IPS-18c (cell line): Measurements from ENCODE around the gene GBP6.
"Not testable (repeated sequence)": the region's sequence is repeated elsewhere in the genome, so short reads cannot be mapped to it uniquely, and the experiment has no call there.

Experiments
- H3K4me3 ChIP-seq: 2 replicates; pipeline ENCODE4 v1.7.0; 2013; ENCODE audit warnings: low read depth, mild to moderate bottlenecking, low read length, moderate library complexity; ENCODE audit not compliant: insufficient read depth
- H3K9me3 ChIP-seq: one replicate; pipeline ENCODE4 v1.6.1; 2013; ENCODE audit warnings: mild to moderate bottlenecking, low read length, moderate library complexity; ENCODE audit not compliant: control insufficient read depth, insufficient read depth

Gene GBP6

GRCh38 chr1:89361681-89362080, 2.2 kb upstream of the GBP6 start:
- no peak overlapping the region for H3K4me3 ChIP-seq
- no peaks in the 10 kb centered on the region for H3K9me3 ChIP-seq

- Histone ChIP-seq H3K4me3 (no peak overlapping the region), H3K9me3 (no peaks in the 10 kb centered on the region)
These were observed 663 bp upstream of the GBP6 start for GRCh38 chr1:89363196-89363595.

GRCh38 chr1:89364954-89365550, 1.2 kb downstream of the GBP6 start:
- Histone ChIP-seq H3K4me3 (no peak overlapping the region), H3K9me3 (no peaks in the 10 kb centered on the region)

GRCh38 chr1:89367221-89367620, 3.4 kb downstream of the GBP6 start:
- no peak overlapping the region for H3K4me3 ChIP-seq

GRCh38 chr1:89369331-89369730, 5.5 kb downstream of the GBP6 start:
- H3K9me3 ChIP-seq = no peaks in the 10 kb centered on the region

More at GRCh38 chr1:89367221-89367620, 3.4 kb downstream of the GBP6 start:
- no peaks in the 10 kb centered on the region for H3K9me3 ChIP-seq

GRCh38 chr1:89373810-89374209, 10.0 kb downstream of the GBP6 start:
- not testable (repeated sequence) for H3K4me3 ChIP-seq, H3K9me3 ChIP-seq

More at GRCh38 chr1:89369331-89369730, 5.5 kb downstream of the GBP6 start:
- no peak overlapping the region for H3K4me3 ChIP-seq

- Histone ChIP-seq H3K9me3 (no peaks in the 10 kb centered on the region), H3K4me3 (no peak overlapping the region)
These were observed 14.1 kb downstream of the GBP6 start for GRCh38 chr1:89378001-89378400.

- no peak overlapping the region for H3K4me3 ChIP-seq
- no peaks in the 10 kb centered on the region for H3K9me3 ChIP-seq
These were observed 17.8 kb downstream of the GBP6 start for GRCh38 chr1:89381618-89382017.

GRCh38 chr1:89382479-89382878, 18.6 kb downstream of the GBP6 start:
- Histone ChIP-seq H3K4me3 (no peak overlapping the region), H3K9me3 (no peaks in the 10 kb centered on the region)

- Histone ChIP-seq H3K9me3 (no peaks in the 10 kb centered on the region), H3K4me3 (no peak overlapping the region)
These were observed 19.3 kb downstream of the GBP6 start for GRCh38 chr1:89383185-89383584.

GRCh38 chr1:89390707-89391106, 26.8 kb downstream of the GBP6 start:
- Histone ChIP-seq H3K9me3 (no peaks in the 10 kb centered on the region), H3K4me3 (no peak overlapping the region)

GRCh38 chr1:89391686-89392085, 27.8 kb downstream of the GBP6 start:
- no peak overlapping the region for H3K4me3 ChIP-seq
- H3K9me3 ChIP-seq = no peaks in the 10 kb centered on the region

- Histone ChIP-seq H3K9me3 (no peaks in the 10 kb centered on the region), H3K4me3 (no peak overlapping the region)
These were observed 31.0 kb downstream of the GBP6 start for GRCh38 chr1:89394851-89395250.

- H3K9me3 ChIP-seq = no peaks in the 10 kb centered on the region
These were observed 33.0 kb downstream of the GBP6 start for GRCh38 chr1:89396902-89397301.

GRCh38 chr1:89405275-89405929, 41.5 kb downstream of the GBP6 start:
- H3K9me3 ChIP-seq = no peaks in the 10 kb centered on the region
- H3K4me3 ChIP-seq = no peak overlapping the region

More at GRCh38 chr1:89396902-89397301, 33.0 kb downstream of the GBP6 start:
- H3K4me3 ChIP-seq = no peak overlapping the region

- Histone ChIP-seq H3K9me3 (no peaks in the 10 kb centered on the region), H3K4me3 (no peak overlapping the region)
These were observed 43.5 kb downstream of the GBP6 start for GRCh38 chr1:89407360-89407759.

GRCh38 chr1:89407768-89408167, 43.9 kb downstream of the GBP6 start:
- not testable (repeated sequence) for H3K9me3 ChIP-seq, H3K4me3 ChIP-seq

- H3K9me3 ChIP-seq = no peaks in the 10 kb centered on the region
- H3K4me3 ChIP-seq = no peak overlapping the region
These were observed 61.2 kb downstream of the GBP6 start for GRCh38 chr1:89425056-89425455.

GRCh38 chr1:89429062-89429461, 65.2 kb downstream of the GBP6 start:
- Histone ChIP-seq H3K9me3 (no peaks in the 10 kb centered on the region), H3K4me3 (no peak overlapping the region)
